HG02885 (cell line): ENCODE measurements around the gene TJP1.
"Not testable (repeated sequence)": the region's sequence is repeated elsewhere in the genome, so short reads cannot be mapped to it uniquely, and the experiment has no call there.

Source experiments
- ATAC-seq: cut with Tn5 transposase; IDR thresholded peaks from one replicate; pipeline ENCODE4 v1.9.1; 2021; ENCODE audit warnings: mild to moderate bottlenecking; ENCODE audit not compliant: unreplicated experiment, poor library complexity

Gene TJP1

GRCh38 chr15:29840926-29841325, 18.7 kb upstream of the TJP1 start:
- ATAC-seq: no peak

- ATAC-seq: no peak
Observed at GRCh38 chr15:29840054-29840453, 17.8 kb upstream of the TJP1 start.

GRCh38 chr15:29838352-29839010, 16.2 kb upstream of the TJP1 start:
- no peak for ATAC-seq

- no peak for ATAC-seq
Observed at GRCh38 chr15:29835301-29835700, 13.0 kb upstream of the TJP1 start.

DNA sequence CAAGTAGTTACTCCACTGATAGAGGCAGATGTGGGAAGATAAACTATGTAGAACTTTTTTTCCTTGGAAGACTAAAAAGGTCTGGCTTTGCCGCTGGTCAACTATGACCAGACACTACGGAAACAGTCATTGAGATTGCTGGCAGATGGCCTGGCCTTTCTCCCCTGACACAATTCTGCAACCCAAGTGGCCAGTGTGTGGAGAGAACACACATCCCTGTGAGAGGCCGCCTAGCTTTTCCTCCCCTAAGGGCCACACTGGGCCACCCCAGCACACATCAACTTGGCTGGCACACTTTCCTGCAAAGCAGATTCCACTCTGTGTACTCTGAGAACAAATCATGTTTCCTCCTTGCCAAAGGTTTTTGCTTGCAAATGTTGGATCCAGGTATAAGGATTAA, 10.4 kb upstream of the TJP1 start:
- ATAC-seq: no peak

GRCh38 chr15:29826908-29827820, 4.9 kb upstream of the TJP1 start:
- no peak for ATAC-seq

DNA sequence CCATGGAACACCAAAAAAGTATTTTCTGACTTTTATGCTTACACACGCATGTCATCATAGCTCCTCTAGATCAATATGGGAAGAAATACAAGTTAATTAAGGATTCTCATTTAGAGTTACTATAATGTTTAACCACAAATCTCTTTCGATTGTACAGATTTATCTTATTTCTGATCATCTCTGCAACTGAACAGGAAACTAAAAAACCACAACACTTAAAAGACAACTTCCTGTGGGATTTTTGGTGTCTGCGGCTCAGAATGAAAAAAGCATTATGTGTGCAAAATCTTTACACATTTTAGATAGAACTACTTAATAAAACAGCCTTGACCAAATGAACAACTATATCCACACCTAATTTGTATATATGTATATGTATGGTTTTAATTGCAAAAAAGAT, 3.0 kb upstream of the TJP1 start:
- ATAC-seq: no peak

GRCh38 chr15:29822684-29823459, 604 bp upstream of the TJP1 start:
- ATAC-seq: no peak

DNA sequence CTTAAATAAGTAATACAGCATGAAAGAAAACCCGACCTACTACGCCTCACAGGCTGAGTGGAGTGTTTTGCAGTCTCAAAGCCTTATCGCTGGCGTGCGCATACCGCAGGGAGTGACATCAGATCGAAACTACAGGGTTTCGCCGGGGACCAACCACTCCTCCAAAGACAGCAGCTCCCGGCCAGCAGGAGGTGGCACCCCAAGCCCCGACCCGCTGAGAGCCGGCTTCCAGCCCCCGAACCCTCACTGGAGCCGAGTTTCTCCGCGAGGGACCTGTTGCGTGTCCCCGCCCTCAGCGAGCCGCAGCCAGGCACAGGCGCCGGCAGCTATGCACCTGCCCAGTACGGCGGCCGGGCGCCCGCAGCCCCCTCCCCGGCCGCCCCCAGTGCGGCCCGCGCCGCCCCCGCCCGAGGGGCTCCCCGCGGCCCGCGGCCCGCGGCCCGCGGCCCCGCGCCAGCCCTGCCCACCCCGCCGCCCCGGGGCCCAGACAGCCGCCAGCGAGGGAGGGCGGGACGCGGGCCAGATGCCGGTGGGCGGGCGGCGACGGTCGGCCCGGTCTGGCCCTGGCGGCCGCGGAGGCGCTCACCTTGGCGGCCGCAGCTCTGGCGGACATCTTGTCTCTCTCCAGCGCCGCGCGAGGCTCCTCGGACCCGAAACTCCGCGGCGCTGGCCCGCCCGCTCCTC, 710 bp downstream of the TJP1 start:
- no peak for ATAC-seq

- no peak for ATAC-seq
Observed at GRCh38 chr15:29820394-29821154, 1.7 kb downstream of the TJP1 start.

- ATAC-seq: no peak
Observed at GRCh38 chr15:29819979-29820378, 2.3 kb downstream of the TJP1 start.

DNA sequence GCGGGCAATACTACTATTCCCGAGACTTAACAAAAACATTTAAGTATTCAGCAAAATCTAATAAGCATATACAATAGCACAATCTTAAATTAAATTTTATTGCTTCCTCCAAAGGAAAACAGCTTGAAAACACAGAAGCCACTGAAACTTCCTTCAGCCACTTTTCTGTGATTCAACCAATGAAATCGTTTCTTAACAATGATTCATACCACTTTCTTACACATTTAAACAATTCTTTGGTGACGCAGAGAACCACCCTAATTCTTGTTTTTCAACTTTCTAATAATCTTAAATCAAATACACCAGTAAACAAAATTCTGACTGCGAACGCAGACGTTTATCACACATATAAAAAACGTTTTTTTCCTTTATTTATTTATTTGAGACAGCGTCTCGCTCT, 4.1 kb downstream of the TJP1 start:
- ATAC-seq: no peak

DNA sequence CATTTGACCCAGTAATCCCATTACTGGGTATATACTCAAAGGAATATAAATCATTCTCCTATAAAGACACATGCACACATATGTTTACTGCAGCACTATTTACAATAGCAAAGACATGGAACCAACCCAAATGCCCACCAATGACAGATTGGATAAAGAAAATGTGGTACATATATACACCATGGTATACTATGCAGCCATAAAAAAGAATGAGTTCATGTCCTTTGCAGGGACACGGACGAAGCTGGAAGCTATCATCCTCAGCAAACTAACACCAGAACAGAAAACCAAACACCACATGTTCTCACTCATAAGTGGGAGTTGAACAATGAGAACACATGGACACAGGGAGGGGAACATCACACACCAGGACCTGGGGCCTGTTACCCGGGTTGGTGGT, 4.8 kb downstream of the TJP1 start:
- ATAC-seq: not testable (repeated sequence)

- ATAC-seq: no peak
Observed at GRCh38 chr15:29815000-29815710, 7.1 kb downstream of the TJP1 start.

DNA sequence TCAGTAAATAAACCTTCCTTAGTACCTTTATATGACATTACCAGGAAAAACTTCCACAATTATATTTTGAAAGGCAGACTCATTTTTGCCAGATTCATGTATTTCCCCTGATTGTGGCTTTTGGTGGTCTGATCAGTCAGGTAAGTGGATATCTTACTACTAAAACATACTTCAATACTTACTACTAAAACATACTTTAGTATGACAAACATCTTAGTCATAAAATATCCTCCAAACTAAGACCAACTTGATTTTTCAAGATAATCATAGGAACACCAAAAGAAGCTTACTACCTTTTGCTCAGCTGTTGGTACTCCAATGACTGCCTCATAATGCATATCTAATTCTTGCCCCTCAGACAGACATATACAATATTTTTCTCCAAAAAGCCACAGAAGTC, 9.3 kb downstream of the TJP1 start:
- ATAC-seq: no peak

DNA sequence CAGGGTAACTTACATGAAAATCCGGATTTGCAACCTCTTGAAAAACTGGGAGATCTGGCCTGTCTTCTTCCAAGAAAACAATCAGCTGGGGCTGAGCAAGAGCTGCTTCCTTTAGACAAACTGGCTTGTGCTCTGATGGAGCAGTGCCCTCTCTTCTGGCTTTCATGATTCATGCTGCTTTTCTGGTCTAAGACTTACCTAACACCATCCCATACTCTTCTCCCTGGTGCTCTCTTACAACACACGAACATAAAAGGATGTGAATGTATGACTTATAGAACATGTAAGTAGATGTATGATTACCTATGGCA, 9.9 kb downstream of the TJP1 start:
- no peak for ATAC-seq

GRCh38 chr15:29811691-29812383, 10.4 kb downstream of the TJP1 start:
- no peak for ATAC-seq

- no peak for ATAC-seq
Observed at GRCh38 chr15:29805708-29806104, 16.6 kb downstream of the TJP1 start.
